OCI-LY7 (cell line): Measurements from ENCODE around the gene RAB3D. TPM values are rescaled to one million over a fixed set of nuclear protein-coding genes. Genes with fewer than 3 reads are reported as not detected.
A peak's percentile ranks its signal among the peaks of the same experiment; 100 is the strongest.

Source experiments
- BruUV-seq: library from RNA; stranded (reverse); fragments of 400-500 nt; replicated peaks from 2 replicates; lab custom pipeline; 2021; lab: Mats Ljungman, UMichigan
- CTCF ChIA-PET: fragments of 300-600 bp; sonication (Branson Sonifier 250); formaldehyde crosslinking; loops from one replicate; lab custom pipeline; 2022; ENCODE audit warnings: antibody characterized with exemption; ENCODE audit not compliant: unreplicated experiment; lab: Charles Lee
- POLR2A ChIA-PET: fragments of 300-600 bp; sonication (Branson Sonifier 250); formaldehyde crosslinking; loops from one replicate; lab custom pipeline; 2022; ENCODE audit warnings: antibody characterized with exemption; lab: Charles Lee
- DNase-seq: peaks from one replicate; pipeline ENCODE4 v3.0.0-alpha.2; 2015; ENCODE audit warnings: low spot score
- H2AFZ ChIP-seq: fragments of 200-600 bp; sonication (generic), shearing (Covaris generic); 2 replicates; pipeline ENCODE4 v1.6.1; 2014; ENCODE audit warnings: mild to moderate bottlenecking, antibody characterized with exemption, low read length, moderate library complexity
- H3K27ac ChIP-seq: fragments of 200-600 bp; sonication (generic); 2 replicates; pipeline ENCODE4 v1.5.1; 2014; ENCODE audit warnings: mixed run types, low read depth, mild to moderate bottlenecking, moderate library complexity, low read length, inconsistent platforms; ENCODE audit not compliant: poor library complexity, severe bottlenecking
- H3K36me3 ChIP-seq: fragments of 200-600 bp; sonication (generic); 2 replicates; pipeline ENCODE4 v1.6.1; 2014; ENCODE audit warnings: mild to moderate bottlenecking, antibody characterized with exemption, low read length, moderate library complexity, mixed read lengths; ENCODE audit not compliant: insufficient read depth
- H3K4me1 ChIP-seq: fragments of 200-600 bp; sonication (generic); 2 replicates; pipeline ENCODE4 v1.5.1; 2014; ENCODE audit warnings: mild to moderate bottlenecking, low read length; ENCODE audit not compliant: insufficient read depth, poor library complexity, severe bottlenecking
- H3K4me2 ChIP-seq: fragments of 200-600 bp; sonication (generic); 2 replicates; pipeline ENCODE4 v1.6.1; 2014; ENCODE audit warnings: mild to moderate bottlenecking, low read length
- H3K4me3 ChIP-seq: fragments of 200-600 bp; sonication (generic); 2 replicates; pipeline ENCODE4 v1.5.1; 2014; ENCODE audit warnings: mild to moderate bottlenecking, low read depth, low read length; ENCODE audit not compliant: poor library complexity, severe bottlenecking
- H3K79me2 ChIP-seq: fragments of 200-600 bp; sonication (generic); 2 replicates; pipeline ENCODE4 v1.6.1; 2016; ENCODE audit warnings: low read depth, mild to moderate bottlenecking, low read length, moderate library complexity, mixed read lengths; ENCODE audit not compliant: insufficient read depth
- H3K9me2 ChIP-seq: fragments of 200-600 bp; sonication (generic); 2 replicates; pipeline ENCODE4 v1.6.1; 2016; ENCODE audit warnings: mild to moderate bottlenecking, low read length, mixed read lengths; ENCODE audit not compliant: insufficient read depth
- H3K9me3 ChIP-seq: fragments of 200-600 bp; sonication (generic); 2 replicates; pipeline ENCODE4 v1.6.1; 2014; ENCODE audit warnings: mild to moderate bottlenecking, mixed run types, low read length, mixed read lengths
- H4K20me1 ChIP-seq: fragments of 200-600 bp; sonication (generic); 2 replicates; pipeline ENCODE4 v1.6.1; 2014; ENCODE audit warnings: mild to moderate bottlenecking, antibody characterized with exemption, low read length, moderate library complexity, mixed read lengths; ENCODE audit not compliant: insufficient read depth
- EZH2phosphoT487 ChIP-seq: fragments of 200-600 bp; sonication (generic); IDR thresholded peaks from 2 replicates; pipeline ENCODE4 v1.6.1; 2018; ENCODE audit warnings: low read depth, borderline replicate concordance, mild to moderate bottlenecking, mixed run types, antibody characterized with exemption, low read length, moderate library complexity, mixed read lengths
- intact Hi-C: fragments of 100-400 bp; cut with micrococcal nuclease; formaldehyde crosslinking; loops from one replicate; pipeline ENCODE4 v1.10.0; 2022; ENCODE audit not compliant: unreplicated experiment
- total RNA-seq, 2 experiments: library from RNA; depleted of rRNA in 1 of 2; stranded (reverse); fragments of >200 nt in 1 of 2; shearing (Covaris generic) in 1 of 2; gene quantifications; 2 replicates each; pipeline ENCODE4 v1.2.3, GENCODE V29; 2014 to 2022
- TF ChIP-seq, protein P1 (sequence below): fragments of 200-600 bp; sonication (generic); conservative IDR thresholded peaks from 2 replicates; pipeline ENCODE4 v1.5.1; 2014; ENCODE audit warnings: mild to moderate bottlenecking, antibody characterized with exemption, low read length, moderate library complexity, mixed read lengths

Gene RAB3D
- total RNA-seq, 2 experiments from 2014 or later, result 1.9 to 8.4 TPM

DNA sequence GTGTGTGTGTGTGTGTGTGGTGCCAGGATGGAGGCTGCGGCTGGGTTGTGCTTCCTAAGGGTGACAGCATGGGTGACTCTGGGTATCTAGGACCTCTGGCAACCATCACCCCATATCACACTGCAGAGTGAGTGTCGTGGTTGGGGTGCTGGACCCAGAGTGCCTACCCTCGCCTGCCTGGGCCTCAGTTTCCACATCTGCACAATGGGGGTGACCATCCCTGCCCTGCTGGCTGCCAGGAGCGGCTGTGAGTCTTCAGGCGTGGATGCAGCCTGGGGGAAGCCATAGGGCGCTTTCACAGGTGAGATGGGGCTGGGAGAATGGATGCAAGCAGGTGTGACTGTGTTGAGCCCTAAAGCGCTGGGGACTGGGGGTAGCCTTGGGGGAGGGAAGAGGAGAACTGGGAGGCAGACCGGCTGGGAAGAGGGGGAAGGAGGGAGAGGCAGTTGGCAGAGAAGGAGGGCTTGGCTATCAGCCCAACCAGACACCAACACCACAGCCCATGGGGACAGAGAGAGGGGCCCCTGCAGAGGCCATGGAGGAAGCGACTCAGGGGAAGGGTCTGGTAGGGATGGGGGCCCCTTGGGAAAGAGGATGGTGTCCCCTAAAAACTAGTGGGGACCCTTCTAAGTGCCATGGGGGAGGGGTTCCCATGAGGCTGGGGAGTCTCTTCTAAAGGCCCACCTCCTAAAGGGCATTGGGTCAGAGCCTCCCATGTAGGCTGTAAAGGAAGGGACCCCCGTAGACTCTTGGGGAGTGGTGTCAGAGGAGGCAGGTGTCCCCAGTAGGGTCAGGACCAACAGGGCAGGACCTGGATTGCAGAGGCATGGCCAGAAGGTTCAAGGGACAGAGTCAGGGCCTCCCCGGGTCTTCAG is 17.5 kb upstream of the RAB3D start:
- no peaks in the 10 kb centered on the region for H4K20me1 ChIP-seq
- TF ChIP-seq EZH2phosphoT487, result no peak
- TF ChIP-seq, protein P1, sequence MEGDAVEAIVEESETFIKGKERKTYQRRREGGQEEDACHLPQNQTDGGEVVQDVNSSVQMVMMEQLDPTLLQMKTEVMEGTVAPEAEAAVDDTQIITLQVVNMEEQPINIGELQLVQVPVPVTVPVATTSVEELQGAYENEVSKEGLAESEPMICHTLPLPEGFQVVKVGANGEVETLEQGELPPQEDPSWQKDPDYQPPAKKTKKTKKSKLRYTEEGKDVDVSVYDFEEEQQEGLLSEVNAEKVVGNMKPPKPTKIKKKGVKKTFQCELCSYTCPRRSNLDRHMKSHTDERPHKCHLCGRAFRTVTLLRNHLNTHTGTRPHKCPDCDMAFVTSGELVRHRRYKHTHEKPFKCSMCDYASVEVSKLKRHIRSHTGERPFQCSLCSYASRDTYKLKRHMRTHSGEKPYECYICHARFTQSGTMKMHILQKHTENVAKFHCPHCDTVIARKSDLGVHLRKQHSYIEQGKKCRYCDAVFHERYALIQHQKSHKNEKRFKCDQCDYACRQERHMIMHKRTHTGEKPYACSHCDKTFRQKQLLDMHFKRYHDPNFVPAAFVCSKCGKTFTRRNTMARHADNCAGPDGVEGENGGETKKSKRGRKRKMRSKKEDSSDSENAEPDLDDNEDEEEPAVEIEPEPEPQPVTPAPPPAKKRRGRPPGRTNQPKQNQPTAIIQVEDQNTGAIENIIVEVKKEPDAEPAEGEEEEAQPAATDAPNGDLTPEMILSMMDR, result no peak
- no peak overlapping the region for H3K27ac ChIP-seq
- H3K4me3 ChIP-seq, result no peak overlapping the region
- no peak for DNase-seq
- H3K9me2 ChIP-seq, result no peaks in the 10 kb centered on the region
- H3K79me2 ChIP-seq, result no peaks in the 10 kb centered on the region
- no peaks in the 10 kb centered on the region for H3K36me3 ChIP-seq
- no peaks in the 10 kb centered on the region for H3K4me1 ChIP-seq
- CTCF ChIA-PET, result no interaction called here
- no TSS peak for BruUV-seq
- no peak overlapping the region for H2AFZ ChIP-seq
- no peak overlapping the region for H3K4me2 ChIP-seq
- POLR2A ChIA-PET, result no interaction called here
- intact Hi-C loops, result no loop called here
- H3K9me3 ChIP-seq, result no peaks in the 10 kb centered on the region

DNA sequence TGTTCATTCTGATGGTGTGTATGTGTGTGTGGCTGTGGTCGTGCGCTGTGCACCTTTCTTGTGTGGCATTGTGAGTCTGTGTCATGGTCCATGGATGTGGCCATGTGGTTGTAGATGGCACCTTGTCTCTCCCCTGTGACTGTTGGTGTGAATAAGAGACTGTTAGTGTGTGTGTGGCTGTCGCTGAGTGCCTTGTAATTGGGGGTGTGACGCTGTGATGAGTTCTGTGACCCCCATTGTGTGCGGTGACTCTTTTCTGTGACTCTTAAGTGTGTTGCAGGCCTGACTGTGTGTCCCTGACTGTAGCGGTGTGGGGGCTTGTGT is 16.6 kb upstream of the RAB3D start:
- BruUV-seq, result no TSS peak
- Histone ChIP-seq H3K9me2 (no peaks in the 10 kb centered on the region), H3K4me1 (no peaks in the 10 kb centered on the region), H3K79me2 (no peaks in the 10 kb centered on the region), H4K20me1 (no peaks in the 10 kb centered on the region), H3K9me3 (no peaks in the 10 kb centered on the region), H3K36me3 (no peaks in the 10 kb centered on the region), H3K4me3 (no peak overlapping the region), H3K4me2 (peak overlapping the region; percentile 51), H3K27ac (no peak overlapping the region), H2AFZ (no peak overlapping the region)
- TF ChIP-seq, protein P1, result no peak
- no peak for TF ChIP-seq EZH2phosphoT487
- no peak for DNase-seq
- POLR2A ChIA-PET, result no interaction called here
- intact Hi-C loops, result no loop called here
- CTCF ChIA-PET, result no interaction called here
